ENCODE results near the gene AEN. TPM values are rescaled to one million over a fixed set of nuclear protein-coding genes. Genes with fewer than 3 reads are reported as not detected.

The AEN gene
- polyA plus RNA-seq, 2 of the 4 experiments (the other 2 are of a cell fraction), result 57.2 to 74.9 TPM

DNA sequence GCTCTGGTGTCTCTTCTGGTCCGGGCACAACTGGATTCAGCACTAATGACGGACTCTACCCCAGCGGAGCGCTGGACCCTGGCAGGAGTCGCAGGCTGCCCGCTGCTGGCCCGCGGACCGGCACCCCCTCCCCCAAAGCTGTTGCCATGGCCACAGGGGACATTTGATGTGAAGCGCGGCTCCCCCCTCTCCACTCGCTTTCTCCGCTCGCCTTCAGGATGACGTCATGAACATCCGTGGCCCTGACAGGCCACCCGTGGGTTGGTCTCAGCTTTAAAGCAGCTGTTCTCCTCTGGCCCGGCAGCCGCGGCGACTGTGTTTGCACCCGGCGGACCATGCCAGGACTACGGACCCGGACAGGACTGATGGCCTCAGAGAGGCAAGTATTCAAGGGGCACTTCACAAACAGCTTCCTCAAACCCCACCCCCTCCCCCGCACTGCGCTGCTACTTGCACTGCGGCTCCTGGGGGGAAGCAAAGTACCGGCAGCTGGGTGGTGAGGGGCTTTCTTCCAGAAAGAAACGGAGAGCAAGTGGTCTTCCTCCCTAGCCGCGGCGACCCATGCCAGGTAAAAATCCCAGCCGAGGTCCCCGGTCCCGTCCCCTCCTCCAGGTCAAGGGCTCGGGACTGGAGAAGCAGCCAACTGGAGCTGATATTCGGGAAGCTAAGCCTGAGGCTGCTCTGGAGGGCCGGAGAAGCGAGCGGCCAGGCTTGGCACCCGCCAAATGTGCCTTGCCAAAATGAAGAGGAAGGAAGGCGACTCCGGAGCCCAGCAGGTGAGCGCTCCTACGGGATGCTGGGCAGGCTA, 16.6 kb upstream of the AEN start:
- ChIA-PET POLR2A (no interaction called here), CTCF (interaction anchor here (0.9 to 2.2 kb wide), 3 partner anchors 11 to 28 kb away, joined by 3 to 13 read pairs (median 3); no protein-coding TSS in a partner anchor)

DNA sequence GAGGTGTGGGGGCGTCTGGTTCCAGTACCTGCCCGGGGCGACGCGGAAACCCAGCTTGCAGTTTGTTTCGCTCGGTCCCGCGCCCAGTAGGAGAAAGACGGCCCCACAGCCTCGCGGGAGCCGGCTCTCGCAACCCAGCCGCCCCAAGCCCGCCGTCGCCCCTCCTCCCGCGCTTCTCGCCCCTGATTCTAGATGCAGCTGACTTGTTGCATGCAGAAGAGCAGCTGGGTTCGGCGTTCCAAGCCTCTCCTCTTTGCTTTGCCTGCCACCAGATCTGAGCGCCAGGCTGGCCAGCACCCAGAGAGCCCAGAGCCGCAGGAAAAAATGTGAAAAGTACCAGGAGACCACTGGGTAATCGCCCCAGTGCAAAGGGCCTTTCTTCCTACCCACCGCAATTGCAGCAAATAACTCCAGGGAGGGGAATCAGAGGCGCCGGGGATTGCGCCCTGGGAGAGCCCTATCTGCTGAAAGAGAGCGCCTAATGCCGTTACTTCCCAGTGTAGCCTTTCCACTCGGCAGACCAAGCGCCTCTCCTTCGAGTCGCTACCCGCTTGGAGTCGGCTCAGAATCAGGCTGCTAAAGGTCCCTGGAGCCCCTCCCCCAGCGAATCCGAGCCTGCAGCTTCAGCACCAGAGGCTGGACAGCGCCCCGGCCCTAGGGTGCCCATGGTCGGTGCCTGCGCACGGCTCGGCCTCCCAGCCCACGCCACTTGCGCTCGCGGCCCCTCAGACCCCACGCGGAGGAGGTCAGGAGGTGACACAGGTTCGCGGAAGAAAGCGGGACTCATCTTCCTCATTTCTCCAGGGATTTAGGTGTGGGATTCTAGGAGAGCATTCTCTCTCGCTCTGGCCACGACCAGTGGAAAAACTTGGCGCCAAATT, 15.7 kb upstream of the AEN start:
- H3K4me2 ChIP-seq, result peak overlapping the region; percentile 68
- H3K4me1 ChIP-seq, result peaks cover 19% of the 10 kb centered on the region
- CTCF ChIA-PET, result interaction anchor here (1.3 to 2.2 kb wide), 2 partner anchors 10 to 27 kb away, joined by 3 to 13 read pairs; no protein-coding TSS in a partner anchor
- 24% methylated on average over 48 of the region's 58 CpGs for WGBS (ENCODE audit: missing lambda C conversion rate)
- POLR2A ChIA-PET, result no interaction called here
- FAIRE-seq (no peak), ATAC-seq (peak; percentile 58 to 66), DNase-seq (ENCODE audit: low read depth in 1 of 2, low spot score in 1 of 2) (no peak)
- H3K9me3 ChIP-seq, result no peaks in the 10 kb centered on the region
- TF ChIP-seq EHMT2 (IDR thresholded peaks at IDR 0.05; ENCODE audit: low read depth) (0 out of 2 replicates have a peak, but pooled peaks have one; percentile 62), HOXB13 (CRISPR knock-in tag; IDR thresholded peaks at IDR 0.05; ENCODE audit: low read depth) (peak; percentile 46; the same call in 1 of the 2 replicates), ESRRA (IDR thresholded peaks at IDR 0.05; ENCODE audit: borderline replicate concordance, low read length) (no peak)
- TF ChIP-seq, protein P1, sequence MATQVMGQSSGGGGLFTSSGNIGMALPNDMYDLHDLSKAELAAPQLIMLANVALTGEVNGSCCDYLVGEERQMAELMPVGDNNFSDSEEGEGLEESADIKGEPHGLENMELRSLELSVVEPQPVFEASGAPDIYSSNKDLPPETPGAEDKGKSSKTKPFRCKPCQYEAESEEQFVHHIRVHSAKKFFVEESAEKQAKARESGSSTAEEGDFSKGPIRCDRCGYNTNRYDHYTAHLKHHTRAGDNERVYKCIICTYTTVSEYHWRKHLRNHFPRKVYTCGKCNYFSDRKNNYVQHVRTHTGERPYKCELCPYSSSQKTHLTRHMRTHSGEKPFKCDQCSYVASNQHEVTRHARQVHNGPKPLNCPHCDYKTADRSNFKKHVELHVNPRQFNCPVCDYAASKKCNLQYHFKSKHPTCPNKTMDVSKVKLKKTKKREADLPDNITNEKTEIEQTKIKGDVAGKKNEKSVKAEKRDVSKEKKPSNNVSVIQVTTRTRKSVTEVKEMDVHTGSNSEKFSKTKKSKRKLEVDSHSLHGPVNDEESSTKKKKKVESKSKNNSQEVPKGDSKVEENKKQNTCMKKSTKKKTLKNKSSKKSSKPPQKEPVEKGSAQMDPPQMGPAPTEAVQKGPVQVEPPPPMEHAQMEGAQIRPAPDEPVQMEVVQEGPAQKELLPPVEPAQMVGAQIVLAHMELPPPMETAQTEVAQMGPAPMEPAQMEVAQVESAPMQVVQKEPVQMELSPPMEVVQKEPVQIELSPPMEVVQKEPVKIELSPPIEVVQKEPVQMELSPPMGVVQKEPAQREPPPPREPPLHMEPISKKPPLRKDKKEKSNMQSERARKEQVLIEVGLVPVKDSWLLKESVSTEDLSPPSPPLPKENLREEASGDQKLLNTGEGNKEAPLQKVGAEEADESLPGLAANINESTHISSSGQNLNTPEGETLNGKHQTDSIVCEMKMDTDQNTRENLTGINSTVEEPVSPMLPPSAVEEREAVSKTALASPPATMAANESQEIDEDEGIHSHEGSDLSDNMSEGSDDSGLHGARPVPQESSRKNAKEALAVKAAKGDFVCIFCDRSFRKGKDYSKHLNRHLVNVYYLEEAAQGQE (IDR thresholded peaks at IDR 0.05), result peak; percentile 96
- peak overlapping the region; percentile 33; the same call in 2 of the 3 replicates for H3K4me3 ChIP-seq
- no peak overlapping the region for H3K27ac ChIP-seq

More for the DNA sequence above, 16.6 kb upstream of the AEN start:
- DNase-seq (ENCODE audit: low read depth in 1 of 2, low spot score in 1 of 2) (no peak), ATAC-seq (peak; percentile 26 to 55; a peak in 3 of 6 replicates), FAIRE-seq (no peak)
- 4% methylated on average over 26 of the region's 46 CpGs for WGBS (ENCODE audit: missing lambda C conversion rate)
- TF ChIP-seq NR3C1 (IDR thresholded peaks at IDR 0.05) (no peak), ZFP36 (IDR thresholded peaks at IDR 0.05; ENCODE audit: borderline replicate concordance, partially characterized antibody) (no peak), MAZ (IDR thresholded peaks at IDR 0.05; ENCODE audit: borderline replicate concordance, low read depth, low read length) (no peak), POLR2AphosphoS2 (conservative IDR thresholded peaks at IDR 0.05; ENCODE audit: low read length) (no peak), SREBF2 (IDR thresholded peaks at IDR 0.05) (no peak), GATA3 (IDR thresholded peaks at IDR 0.05; ENCODE audit: borderline replicate concordance) (no peak), ZSCAN20 (CRISPR knock-in tag; IDR thresholded peaks at IDR 0.05) (no peak), HDAC2 (IDR thresholded peaks at IDR 0.05) (no peak)
- TF ChIP-seq, protein P2, sequence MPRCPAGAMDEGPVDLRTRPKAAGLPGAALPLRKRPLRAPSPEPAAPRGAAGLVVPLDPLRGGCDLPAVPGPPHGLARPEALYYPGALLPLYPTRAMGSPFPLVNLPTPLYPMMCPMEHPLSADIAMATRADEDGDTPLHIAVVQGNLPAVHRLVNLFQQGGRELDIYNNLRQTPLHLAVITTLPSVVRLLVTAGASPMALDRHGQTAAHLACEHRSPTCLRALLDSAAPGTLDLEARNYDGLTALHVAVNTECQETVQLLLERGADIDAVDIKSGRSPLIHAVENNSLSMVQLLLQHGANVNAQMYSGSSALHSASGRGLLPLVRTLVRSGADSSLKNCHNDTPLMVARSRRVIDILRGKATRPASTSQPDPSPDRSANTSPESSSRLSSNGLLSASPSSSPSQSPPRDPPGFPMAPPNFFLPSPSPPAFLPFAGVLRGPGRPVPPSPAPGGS (IDR thresholded peaks at IDR 0.05), result no peak
- TF ChIP-seq, protein P3, sequence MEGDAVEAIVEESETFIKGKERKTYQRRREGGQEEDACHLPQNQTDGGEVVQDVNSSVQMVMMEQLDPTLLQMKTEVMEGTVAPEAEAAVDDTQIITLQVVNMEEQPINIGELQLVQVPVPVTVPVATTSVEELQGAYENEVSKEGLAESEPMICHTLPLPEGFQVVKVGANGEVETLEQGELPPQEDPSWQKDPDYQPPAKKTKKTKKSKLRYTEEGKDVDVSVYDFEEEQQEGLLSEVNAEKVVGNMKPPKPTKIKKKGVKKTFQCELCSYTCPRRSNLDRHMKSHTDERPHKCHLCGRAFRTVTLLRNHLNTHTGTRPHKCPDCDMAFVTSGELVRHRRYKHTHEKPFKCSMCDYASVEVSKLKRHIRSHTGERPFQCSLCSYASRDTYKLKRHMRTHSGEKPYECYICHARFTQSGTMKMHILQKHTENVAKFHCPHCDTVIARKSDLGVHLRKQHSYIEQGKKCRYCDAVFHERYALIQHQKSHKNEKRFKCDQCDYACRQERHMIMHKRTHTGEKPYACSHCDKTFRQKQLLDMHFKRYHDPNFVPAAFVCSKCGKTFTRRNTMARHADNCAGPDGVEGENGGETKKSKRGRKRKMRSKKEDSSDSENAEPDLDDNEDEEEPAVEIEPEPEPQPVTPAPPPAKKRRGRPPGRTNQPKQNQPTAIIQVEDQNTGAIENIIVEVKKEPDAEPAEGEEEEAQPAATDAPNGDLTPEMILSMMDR (IDR thresholded peaks at IDR 0.05), result no peak
- Histone ChIP-seq H3K9me3 (no peaks in the 10 kb centered on the region), H3K4me3 (peak overlapping the region; percentile 33), H3K4me1 (peaks cover 19% of the 10 kb centered on the region), H3K4me2 (peak overlapping the region; percentile 68), H3K27ac (no peak overlapping the region)
